ENCODE data around the gene SLC35F3. TPM values are rescaled to one million over a fixed set of nuclear protein-coding genes. Genes with fewer than 3 reads are reported as not detected.
"Not testable (repeated sequence)": the region's sequence is repeated elsewhere in the genome, so short reads cannot be mapped to it uniquely, and the experiment has no call there.

The SLC35F3 gene
- total RNA-seq, 8 experiments from 2014 or later: 0.46 to 2.1 (median 0.71) TPM; not detected in 3

- Histone ChIP-seq H3K4me1 (replicated peaks in 1 of 2) (no peaks in the 10 kb centered on the region), H3K27ac (no peak overlapping the region), H3K4me3 (no peak overlapping the region)
- in situ Hi-C loops (cut with MboI; ENCODE audit: low pct_unique_long_range_greater_than_20kb in 2 of 9, low sequenced_read_pairs in 9 of 9, unreplicated experiment in 9 of 9): no loop called here
- WGBS, 10 experiments: 0 to 100% (median 53%) methylated on average over 1 to 9 of the region's 9 CpGs
- no peak for ATAC-seq (replicated peaks in 6 of 8)
These were observed 19.1 kb upstream of the SLC35F3 start for GRCh38 chr1:233885196-233885920.

- H3K27ac ChIP-seq; in situ Hi-C loops (cut with MboI; ENCODE audit: low pct_unique_long_range_greater_than_20kb in 2 of 9, low sequenced_read_pairs in 9 of 9, unreplicated experiment in 9 of 9); ATAC-seq (replicated peaks in 6 of 8); H3K4me1 ChIP-seq (replicated peaks in 1 of 2); H3K4me3 ChIP-seq: not testable (repeated sequence)
- WGBS, 10 experiments: 8 to 92% (median 61%) methylated on average over 1 to 2 of the region's 2 CpGs; no CpG with 5 or more reads in 3 of the 10 experiments
These were observed 13.3 kb upstream of the SLC35F3 start for GRCh38 chr1:233891151-233891550.

- in situ Hi-C loops (cut with MboI; ENCODE audit: low pct_unique_long_range_greater_than_20kb in 2 of 9, low sequenced_read_pairs in 9 of 9, unreplicated experiment in 9 of 9): no loop called here
- WGBS, 10 experiments: 3 to 91% (median 77%) methylated on average over 2 to 6 of the region's 6 CpGs
- Histone ChIP-seq H3K4me3 (no peak overlapping the region), H3K27ac (no peak overlapping the region), H3K4me1 (replicated peaks in 1 of 2) (no peaks in the 10 kb centered on the region)
- ATAC-seq (replicated peaks in 6 of 8): no peak
These were observed 6.9 kb upstream of the SLC35F3 start for GRCh38 chr1:233897325-233898162.

GRCh38 chr1:233901495-233901894, 3.0 kb upstream of the SLC35F3 start:
- in situ Hi-C loops (cut with MboI; ENCODE audit: low pct_unique_long_range_greater_than_20kb in 2 of 9, low sequenced_read_pairs in 9 of 9, unreplicated experiment in 9 of 9): no loop called here
- H3K27ac ChIP-seq: no peak overlapping the region
- ATAC-seq (replicated peaks in 6 of 8): no peak
- no peaks in the 10 kb centered on the region for H3K4me1 ChIP-seq (replicated peaks in 1 of 2)
- H3K4me3 ChIP-seq: no peak overlapping the region
- 0 to 90% (median 57%) methylated on average over 1 to 3 of the region's 3 CpGs; no CpG with 5 or more reads in 1 of the 10 experiments for WGBS, 10 experiments

GRCh38 chr1:233905416-233906051, 1.1 kb downstream of the SLC35F3 start:
- in situ Hi-C loops (cut with MboI; ENCODE audit: low pct_unique_long_range_greater_than_20kb in 2 of 9, low sequenced_read_pairs in 9 of 9, unreplicated experiment in 9 of 9): no loop called here

GRCh38 chr1:233907151-233907550, 2.7 kb downstream of the SLC35F3 start:
- no peak for ATAC-seq (replicated peaks in 6 of 8)
- H3K4me1 ChIP-seq (replicated peaks in 1 of 2): no peaks in the 10 kb centered on the region
- no peak overlapping the region for H3K27ac ChIP-seq
- no peak overlapping the region for H3K4me3 ChIP-seq
- in situ Hi-C loops (cut with MboI; ENCODE audit: low pct_unique_long_range_greater_than_20kb in 2 of 9, low sequenced_read_pairs in 9 of 9, unreplicated experiment in 9 of 9): no loop called here

More at GRCh38 chr1:233905416-233906051, 1.1 kb downstream of the SLC35F3 start:
- no peak for ATAC-seq (replicated peaks in 6 of 8)
- 0 to 33% (median 12%) methylated on average over 1 to 22 of the region's 40 CpGs; no CpG with 5 or more reads in 5 of the 10 experiments for WGBS, 10 experiments
- Histone ChIP-seq H3K4me1 (replicated peaks in 1 of 2) (no peaks in the 10 kb centered on the region), H3K4me3 (peak overlapping the region; percentile 36 to 51 (median 49)), H3K27ac (no peak overlapping the region)

- Histone ChIP-seq H3K4me3 (no peak overlapping the region), H3K27ac (no peak overlapping the region), H3K4me1 (replicated peaks in 1 of 2) (no peaks in the 10 kb centered on the region)
- in situ Hi-C loops (cut with MboI; ENCODE audit: low pct_unique_long_range_greater_than_20kb in 2 of 9, low sequenced_read_pairs in 9 of 9, unreplicated experiment in 9 of 9): no loop called here
- ATAC-seq (replicated peaks in 6 of 8): no peak
These were observed 3.6 kb downstream of the SLC35F3 start for GRCh38 chr1:233908092-233908491.

GRCh38 chr1:233909195-233909594, 4.7 kb downstream of the SLC35F3 start:
- WGBS, 10 experiments: 0 to 100% (median 71%) methylated on average over 1 of the region's 1 CpG; no CpG with 5 or more reads in 5 of the 10 experiments
- H3K27ac ChIP-seq: no peak overlapping the region
- H3K4me1 ChIP-seq (replicated peaks in 1 of 2): no peaks in the 10 kb centered on the region
- no peak for ATAC-seq (replicated peaks in 6 of 8)
- no peak overlapping the region for H3K4me3 ChIP-seq
- in situ Hi-C loops (cut with MboI; ENCODE audit: low pct_unique_long_range_greater_than_20kb in 2 of 9, low sequenced_read_pairs in 9 of 9, unreplicated experiment in 9 of 9): no loop called here

GRCh38 chr1:233912447-233912846, 8.0 kb downstream of the SLC35F3 start:
- Histone ChIP-seq H3K4me3 (no peak overlapping the region), H3K4me1 (replicated peaks in 1 of 2) (no peaks in the 10 kb centered on the region), H3K27ac (no peak overlapping the region)
- WGBS, 10 experiments: 14 to 89% (median 77%) methylated on average over 3 to 8 of the region's 8 CpGs; no CpG with 5 or more reads in 2 of the 10 experiments
- no peak for ATAC-seq (replicated peaks in 6 of 8)
- in situ Hi-C loops (cut with MboI; ENCODE audit: low pct_unique_long_range_greater_than_20kb in 2 of 9, low sequenced_read_pairs in 9 of 9, unreplicated experiment in 9 of 9): no loop called here

GRCh38 chr1:233912909-233913308, 8.4 kb downstream of the SLC35F3 start:
- no peak overlapping the region for H3K27ac ChIP-seq
- WGBS, 10 experiments: 0 to 98% (median 81%) methylated on average over 1 to 4 of the region's 4 CpGs; no CpG with 5 or more reads in 3 of the 10 experiments
- no peaks in the 10 kb centered on the region for H3K4me1 ChIP-seq (replicated peaks in 1 of 2)
- ATAC-seq (replicated peaks in 6 of 8): no peak
- in situ Hi-C loops (cut with MboI; ENCODE audit: low pct_unique_long_range_greater_than_20kb in 2 of 9, low sequenced_read_pairs in 9 of 9, unreplicated experiment in 9 of 9): no loop called here
- no peak overlapping the region for H3K4me3 ChIP-seq

- Histone ChIP-seq H3K27ac (no peak overlapping the region), H3K4me1 (replicated peaks in 1 of 2) (no peaks in the 10 kb centered on the region), H3K4me3 (no peak overlapping the region)
- in situ Hi-C loops (cut with MboI; ENCODE audit: low pct_unique_long_range_greater_than_20kb in 2 of 9, low sequenced_read_pairs in 9 of 9, unreplicated experiment in 9 of 9): no loop called here
- WGBS, 10 experiments: 3 to 100% (median 77%) methylated on average over 2 to 5 of the region's 5 CpGs
- no peak for ATAC-seq (replicated peaks in 6 of 8)
These were observed 12.2 kb downstream of the SLC35F3 start for GRCh38 chr1:233916706-233917105.

- Histone ChIP-seq H3K4me3 (no peak overlapping the region), H3K4me1 (replicated peaks in 1 of 2) (no peaks in the 10 kb centered on the region), H3K27ac (no peak overlapping the region)
- WGBS, 10 experiments: 4 to 100% (median 63%) methylated on average over 1 to 7 of the region's 7 CpGs
- peak in 1 of 8 experiments; percentile 28 for ATAC-seq (replicated peaks in 6 of 8)
- in situ Hi-C loops (cut with MboI; ENCODE audit: low pct_unique_long_range_greater_than_20kb in 2 of 9, low sequenced_read_pairs in 9 of 9, unreplicated experiment in 9 of 9): no loop called here
These were observed 15.3 kb downstream of the SLC35F3 start for GRCh38 chr1:233919786-233920185.

GRCh38 chr1:233928123-233928522, 23.6 kb downstream of the SLC35F3 start:
- in situ Hi-C loops (cut with MboI; ENCODE audit: low pct_unique_long_range_greater_than_20kb in 2 of 9, low sequenced_read_pairs in 9 of 9, unreplicated experiment in 9 of 9): no loop called here
- WGBS, 10 experiments: 8 to 72% (median 53%) methylated on average over 1 to 2 of the region's 2 CpGs; no CpG with 5 or more reads in 2 of the 10 experiments
- ATAC-seq (replicated peaks in 6 of 8): peak in 2 of 8 experiments; percentile 55 to 57

More at GRCh38 chr1:233928123-233928522, 23.6 kb downstream of the SLC35F3 start:
- H3K4me1 ChIP-seq (replicated peaks in 1 of 2): no peaks in the 10 kb centered on the region
- no peak overlapping the region for H3K4me3 ChIP-seq
- H3K27ac ChIP-seq: no peak overlapping the region

All from motor neuron (in vitro differentiated cells).